Keratinocyte (primary cell): ENCODE measurements around the gene CNN3.

ENCODE experiments used
- CTCF ChIP-seq, 3 experiments: IDR thresholded peaks in 1 of 3; conservative IDR thresholded peaks in 1 of 3; optimal IDR thresholded peaks in 1 of 3; 2 replicates in 2 of 3; 3 replicates in 1 of 3; pipeline versions ENCODE3 to v1.5.1; 2011; ENCODE audit warnings: low read length in 3 of 3, mild to moderate bottlenecking in 3 of 3, moderate library complexity in 2 of 3, control low read depth in 1 of 3, inconsistent platforms in 1 of 3; ENCODE audit not compliant: insufficient read depth in 2 of 3; ENCODE audit errors: extremely low read depth in 1 of 3
- EZH2 ChIP-seq: IDR thresholded peaks from one replicate; pipeline ENCODE4 v1.6.1; 2012; ENCODE audit warnings: inconsistent platforms, mild to moderate bottlenecking, low read length, moderate library complexity

- TF ChIP-seq EZH2 (no peak), CTCF (optimal IDR thresholded peaks at IDR 0.05 in 1 of 3, IDR thresholded peaks at IDR 0.05 in 1 of 3, conservative IDR thresholded peaks at IDR 0.05 in 1 of 3; ENCODE audit: extremely low read depth in 1 of 3, insufficient read depth in 2 of 3, low read length in 3 of 3) (no peak)
These were observed 14.4 kb downstream of the CNN3 start for GRCh38 chr1:94912263-94913184.
